ENCODE data around the gene TRIP12.
"Not testable (repeated sequence)": the region's sequence is repeated elsewhere in the genome, so short reads cannot be mapped to it uniquely, and the experiment has no call there.

Gene TRIP12

DNA sequence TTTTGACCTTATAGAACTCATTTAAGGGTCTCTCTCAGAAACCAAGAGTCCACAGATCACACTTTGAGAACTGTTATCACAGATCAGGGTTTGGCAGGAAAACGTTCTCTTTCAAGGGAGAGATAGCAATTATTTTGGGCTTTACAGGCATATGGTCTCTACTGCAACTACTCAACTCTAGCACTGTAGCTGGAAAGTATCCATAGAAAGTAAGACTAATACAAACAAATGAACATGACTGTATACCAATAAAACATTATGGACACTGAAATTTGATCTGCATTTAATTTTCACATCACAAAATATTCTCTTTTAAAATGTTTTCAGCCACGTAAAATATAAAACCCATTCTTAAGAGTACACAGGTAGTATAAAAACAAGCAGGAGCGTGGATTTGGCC, 100.5 kb downstream of the TRIP12 start:
- no peak for DNase-seq

DNA sequence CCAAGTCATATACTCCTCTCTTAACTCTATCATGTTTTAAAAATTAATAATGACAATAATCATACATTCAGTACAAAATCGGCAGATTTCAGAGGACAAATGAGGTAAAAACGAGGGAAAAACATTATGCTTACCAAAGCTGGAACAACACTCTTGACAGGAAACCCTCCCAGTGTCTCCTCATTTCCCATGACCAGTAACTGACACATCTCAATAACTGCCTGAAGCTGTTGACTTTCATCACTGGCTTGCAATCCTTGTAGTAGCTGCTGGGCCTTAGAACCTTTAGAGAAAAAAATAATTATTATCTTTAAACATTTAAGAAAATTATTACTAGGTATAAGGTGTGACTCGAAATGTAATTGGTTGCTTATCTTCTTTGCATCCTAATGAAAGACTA, 103.6 kb downstream of the TRIP12 start:
- no peak for DNase-seq

DNA sequence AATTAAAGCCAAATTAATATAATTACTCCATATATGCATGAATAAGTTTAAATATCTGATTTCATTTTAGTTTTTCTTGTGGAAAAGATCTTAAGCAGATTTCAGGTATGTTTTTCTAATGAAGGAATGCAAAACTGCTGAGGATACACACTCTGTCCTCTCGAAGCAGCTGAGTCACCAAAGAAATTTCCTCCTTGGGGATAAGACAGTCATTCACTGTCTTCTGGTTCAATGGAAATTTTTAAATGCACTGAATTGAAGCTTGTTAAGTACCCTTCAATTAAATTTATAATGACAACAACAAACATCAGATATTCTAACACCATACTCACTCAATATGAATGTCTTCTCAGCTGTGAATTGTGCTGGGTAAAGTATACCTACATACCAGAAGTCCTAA, 106.0 kb downstream of the TRIP12 start:
- no peak for DNase-seq

DNA sequence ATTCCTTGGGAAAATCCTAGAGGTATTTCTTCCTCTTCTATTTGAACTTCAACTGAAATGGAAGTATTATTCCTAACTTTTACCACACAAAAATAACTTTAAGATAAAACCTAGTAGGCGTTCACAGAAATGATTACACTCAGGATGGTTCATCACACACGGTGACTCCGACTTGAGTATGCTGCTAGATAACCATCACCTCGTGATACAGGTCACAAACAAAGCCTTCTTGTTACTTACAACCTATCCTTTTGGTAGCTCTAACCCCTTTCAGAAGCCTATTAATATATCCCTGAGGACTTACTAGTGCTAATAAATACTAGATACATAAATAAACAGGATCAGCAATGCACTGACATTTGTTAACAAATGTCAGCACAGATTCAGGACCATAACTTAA, 106.5 kb downstream of the TRIP12 start:
- no peak for DNase-seq

- DNase-seq, result no peak
These were observed 111.0 kb downstream of the TRIP12 start for GRCh38 chr2:229810786-229811185.

DNA sequence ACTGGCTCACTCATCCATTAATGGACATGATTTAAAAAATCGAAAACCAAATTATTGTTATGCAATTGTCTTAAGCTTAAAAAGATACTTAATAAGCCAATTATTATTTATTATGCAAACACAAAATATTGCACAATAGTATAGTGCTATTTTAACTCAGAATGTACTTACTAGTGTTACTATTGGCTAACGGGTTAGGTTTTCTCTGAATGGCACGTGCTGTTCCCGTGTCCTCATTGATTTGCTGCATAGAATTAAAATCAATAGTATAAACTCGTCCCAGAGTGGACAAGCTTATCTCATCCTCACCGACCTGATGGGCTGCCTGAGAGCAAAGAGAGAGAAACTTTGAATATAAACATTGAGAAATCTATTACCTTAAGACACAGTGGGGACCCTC, 116.2 kb downstream of the TRIP12 start:
- DNase-seq, result no peak

- no peak for DNase-seq
These were observed 119.0 kb downstream of the TRIP12 start for GRCh38 chr2:229802785-229803184.

- DNase-seq, result peak; percentile 56
These were observed 120.6 kb downstream of the TRIP12 start for GRCh38 chr2:229800997-229801754.

- no peak for DNase-seq
These were observed 123.2 kb downstream of the TRIP12 start for GRCh38 chr2:229798446-229799155.

GRCh38 chr2:229795058-229795457, 126.8 kb downstream of the TRIP12 start:
- DNase-seq, result no peak

DNA sequence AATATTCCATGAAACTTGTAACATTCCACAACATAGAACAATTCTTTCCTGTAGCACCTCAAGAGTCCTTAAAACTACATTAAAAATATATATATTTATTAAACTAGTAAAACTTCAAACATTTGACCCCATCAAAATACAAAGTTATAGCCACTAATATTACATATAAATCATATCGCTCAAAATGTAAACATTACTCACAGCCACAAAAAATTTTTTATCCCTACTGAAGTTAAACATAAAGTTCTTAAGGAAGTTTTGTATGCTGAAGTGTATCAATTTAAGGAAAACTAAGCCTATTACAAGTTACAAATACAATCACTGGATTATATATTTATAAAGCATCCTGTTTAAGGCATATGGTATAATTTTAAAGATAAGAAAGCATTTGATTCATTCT, 127.2 kb downstream of the TRIP12 start:
- DNase-seq, result no peak

- not testable (repeated sequence) for DNase-seq
These were observed 135.5 kb downstream of the TRIP12 start for GRCh38 chr2:229786289-229786688.

DNA sequence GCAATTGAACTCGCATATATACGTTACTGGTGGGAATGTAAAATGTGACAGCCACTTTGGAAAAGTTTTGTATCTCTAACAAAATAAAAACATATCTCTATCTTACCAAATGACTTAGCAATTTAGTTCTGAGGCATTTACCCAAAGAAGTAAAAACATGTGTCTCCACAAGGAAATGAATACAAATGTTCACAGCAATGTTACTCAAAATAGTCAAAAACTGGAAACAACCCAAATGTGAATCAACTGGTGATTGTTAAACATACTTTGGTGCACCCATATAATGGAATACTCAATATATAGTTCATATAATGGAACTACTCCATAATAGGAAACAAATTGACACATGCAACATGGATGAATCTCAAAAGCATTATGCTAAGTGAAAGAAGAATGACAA, 137.0 kb downstream of the TRIP12 start:
- no peak for DNase-seq

- no peak for DNase-seq
These were observed 138.6 kb downstream of the TRIP12 start for GRCh38 chr2:229783108-229783721.

- peak; percentile 45 for DNase-seq
These were observed 140.7 kb downstream of the TRIP12 start for GRCh38 chr2:229780856-229781773.

DNA sequence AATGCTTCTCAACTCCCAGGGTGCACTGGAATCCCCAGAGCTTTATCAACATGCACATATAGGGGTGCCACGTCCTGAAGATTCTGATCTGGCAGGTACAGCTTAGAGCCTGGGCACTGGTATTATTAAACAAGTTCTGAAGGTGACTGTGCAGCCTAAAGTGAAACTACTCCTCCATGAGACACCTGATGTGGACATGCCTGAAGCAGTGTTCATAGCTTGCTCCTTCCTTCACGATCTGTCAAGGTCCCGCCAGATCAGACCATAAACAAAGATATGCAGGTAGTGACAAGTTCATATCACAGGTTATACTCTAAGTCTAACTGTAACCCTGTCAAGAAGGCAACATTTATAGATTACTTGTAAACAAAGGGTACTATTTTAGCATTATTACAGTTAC, 142.2 kb downstream of the TRIP12 start:
- no peak for DNase-seq

DNA sequence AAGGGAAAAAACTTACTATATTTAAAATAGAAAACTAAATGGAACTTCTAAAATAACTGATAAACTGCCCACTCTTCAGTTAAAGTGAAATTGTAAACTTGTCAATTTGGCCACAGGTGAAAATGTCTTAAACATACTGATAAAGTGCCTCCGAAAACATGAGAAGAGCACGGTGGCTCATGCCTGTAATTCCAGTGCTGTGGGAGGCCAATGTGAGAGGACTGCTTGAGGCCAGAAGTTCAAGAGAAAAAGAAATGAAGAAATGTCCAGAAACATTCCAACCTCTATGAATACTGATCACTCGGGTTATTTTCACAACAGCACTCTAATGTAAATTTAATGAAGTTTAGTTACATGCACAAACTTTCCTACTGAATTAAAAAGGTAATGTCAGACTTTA, 144.1 kb downstream of the TRIP12 start:
- no peak for DNase-seq

DNA sequence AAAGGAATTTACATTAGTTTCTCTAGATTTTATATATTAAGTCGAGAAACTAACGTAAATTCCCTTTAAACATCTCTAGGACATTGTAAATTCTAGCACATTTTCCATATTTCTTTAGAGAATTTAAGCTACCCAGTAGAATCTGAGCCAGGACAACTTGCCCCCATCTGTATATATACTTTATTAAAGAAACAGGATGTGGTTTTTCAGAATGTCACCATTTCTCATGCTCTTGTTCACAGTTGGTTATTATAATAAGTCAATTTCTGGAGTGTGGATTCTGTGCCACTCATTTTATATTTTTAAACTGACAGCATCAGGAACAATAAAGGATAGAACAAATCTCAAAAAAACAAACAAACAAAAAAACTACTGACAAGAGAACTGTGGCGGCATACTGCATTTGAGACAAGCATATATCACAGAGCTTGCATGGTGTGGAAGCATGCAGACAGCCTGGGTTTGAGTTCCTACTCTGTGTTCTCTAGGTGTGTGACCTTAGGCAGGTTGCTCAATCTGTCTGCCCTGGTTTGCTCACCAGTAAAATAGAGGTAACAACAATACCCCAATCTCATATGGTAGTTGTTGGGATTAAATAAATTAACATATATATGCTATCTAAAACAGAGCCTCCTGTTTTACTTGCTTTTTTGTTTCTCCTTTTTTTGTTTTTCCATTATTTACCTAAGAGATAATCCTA, 146.0 kb downstream of the TRIP12 start:
- no peak for DNase-seq

- no peak for DNase-seq
These were observed 147.6 kb downstream of the TRIP12 start for GRCh38 chr2:229774237-229774636.

GRCh38 chr2:229768235-229768634, 153.6 kb downstream of the TRIP12 start:
- no peak for DNase-seq

- no peak for DNase-seq
These were observed 156.1 kb downstream of the TRIP12 start for GRCh38 chr2:229765721-229766120.

- DNase-seq, result no peak
These were observed 160.1 kb downstream of the TRIP12 start for GRCh38 chr2:229761663-229762062.

All from NCI-H1105 treated with DMSO at 0.1 percent for 48 hours (cell line).